ENCODE results near the gene GPR142.
A peak's percentile ranks its signal among the peaks of the same experiment; 100 is the strongest.

The GPR142 gene

GRCh38 chr17:74374858-74375257 is 7.6 kb downstream of the GPR142 start:
- no peak for TF ChIP-seq CTCF (conservative IDR thresholded peaks at IDR 0.05; ENCODE audit: low read depth, low read length)
- H3K4me3 ChIP-seq (ENCODE audit: low read length), result no peak overlapping the region
- no peak for DNase-seq (ENCODE audit: low read depth)

GRCh38 chr17:74379495-74380085 is 12.3 kb downstream of the GPR142 start:
- no peak overlapping the region for H3K4me3 ChIP-seq (ENCODE audit: low read length)
- peak; percentile 86 for TF ChIP-seq CTCF (conservative IDR thresholded peaks at IDR 0.05; ENCODE audit: low read depth, low read length)
- peak; percentile 24 for DNase-seq (ENCODE audit: low read depth)

- no peak for TF ChIP-seq CTCF (conservative IDR thresholded peaks at IDR 0.05; ENCODE audit: low read depth, low read length)
- H3K4me3 ChIP-seq (ENCODE audit: low read length), result no peak overlapping the region
- DNase-seq (ENCODE audit: low read depth), result no peak
Observed at GRCh38 chr17:74380086-74380958, 13.0 kb downstream of the GPR142 start.

- TF ChIP-seq CTCF (conservative IDR thresholded peaks at IDR 0.05; ENCODE audit: low read depth, low read length), result no peak
- no peak for DNase-seq (ENCODE audit: low read depth)
- no peak overlapping the region for H3K4me3 ChIP-seq (ENCODE audit: low read length)
Observed at GRCh38 chr17:74380959-74381808, 13.9 kb downstream of the GPR142 start.

GRCh38 chr17:74383141-74383540 is 15.8 kb downstream of the GPR142 start:
- DNase-seq (ENCODE audit: low read depth), result no peak
- H3K4me3 ChIP-seq (ENCODE audit: low read length), result no peak overlapping the region
- no peak for TF ChIP-seq CTCF (conservative IDR thresholded peaks at IDR 0.05; ENCODE audit: low read depth, low read length)

- no peak for TF ChIP-seq CTCF (conservative IDR thresholded peaks at IDR 0.05; ENCODE audit: low read depth, low read length)
- DNase-seq (ENCODE audit: low read depth), result no peak
- no peak overlapping the region for H3K4me3 ChIP-seq (ENCODE audit: low read length)
Observed at GRCh38 chr17:74385201-74385600, 17.9 kb downstream of the GPR142 start.

All from retinal pigment epithelial cell (primary cell).